Measurements from ENCODE around the gene POMGNT1.
A peak's percentile ranks its signal among the peaks of the same experiment; 100 is the strongest.

Gene POMGNT1

GRCh38 chr1:46181343-46182260 lies 16.6 kb downstream of the POMGNT1 start:
- DNase-seq = peak; percentile 33

DNA sequence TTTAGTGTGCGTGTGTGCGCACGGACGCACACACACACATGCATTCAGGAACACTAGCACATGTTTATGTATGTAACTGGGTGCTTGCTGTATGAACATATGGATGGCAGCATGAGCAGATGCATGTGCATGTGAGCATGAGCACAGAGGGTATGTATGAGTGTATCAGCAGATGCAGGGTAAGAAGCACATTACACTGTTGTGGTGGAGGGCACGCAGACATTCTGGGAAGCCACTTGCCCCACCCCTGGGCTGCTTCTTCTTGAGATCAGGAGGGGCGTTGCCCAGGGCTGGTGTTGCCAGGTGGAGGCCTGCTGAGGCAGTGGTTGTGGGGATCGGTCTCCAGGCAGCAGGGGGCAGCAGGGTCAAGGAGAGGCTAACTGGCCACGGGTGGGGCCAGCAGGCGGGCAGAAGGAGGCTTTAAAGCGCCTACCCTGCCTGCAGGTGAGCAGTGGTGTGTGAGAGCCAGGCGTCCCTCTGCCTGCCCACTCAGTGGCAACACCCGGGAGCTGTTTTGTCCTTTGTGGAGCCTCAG lies 18.1 kb downstream of the POMGNT1 start:
- DNase-seq = peak; percentile 74

GRCh38 chr1:46179138-46180081 lies 18.8 kb downstream of the POMGNT1 start:
- DNase-seq = peak; percentile 94

DNA sequence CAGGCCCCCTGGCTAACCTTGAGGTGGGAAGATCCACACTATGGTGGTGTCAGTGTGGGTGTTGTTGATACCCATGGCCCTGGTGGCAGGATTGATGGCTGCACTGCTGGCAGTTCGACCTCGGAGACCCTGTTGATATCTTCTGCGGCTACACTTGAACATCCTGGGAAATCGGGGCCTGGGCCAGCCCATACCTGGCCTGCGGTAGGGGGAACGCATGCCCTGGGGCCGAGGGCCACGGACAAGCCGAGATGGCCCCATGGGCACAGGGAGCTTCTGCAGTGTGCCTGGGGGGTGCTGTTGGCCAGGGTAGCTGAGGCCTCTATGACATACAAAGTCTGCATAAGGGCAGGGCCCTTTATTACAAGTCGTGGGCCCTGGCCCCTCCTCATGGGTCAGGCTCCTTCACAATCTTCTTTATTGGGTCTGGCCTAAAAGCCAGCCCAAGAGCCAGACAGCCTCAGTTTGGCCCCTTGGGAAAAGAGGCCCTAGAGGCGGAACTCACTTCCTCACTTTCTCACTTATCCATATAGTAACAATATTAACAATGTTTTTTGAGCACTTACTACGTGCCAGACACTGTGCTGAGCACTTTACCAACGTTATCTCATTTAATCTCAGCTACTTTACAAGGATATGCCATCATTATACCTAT lies 21.9 kb downstream of the POMGNT1 start, which contains the start of gene P3R3URF:
TSS of gene P3R3URF (minus strand) at position 278 of the 655 bp plus-strand sequence. CDS start at position 261, 17 bp downstream.
- DNase-seq = no peak

- no peak for DNase-seq
These were observed 23.0 kb downstream of the POMGNT1 start for GRCh38 chr1:46175243-46175642.

DNA sequence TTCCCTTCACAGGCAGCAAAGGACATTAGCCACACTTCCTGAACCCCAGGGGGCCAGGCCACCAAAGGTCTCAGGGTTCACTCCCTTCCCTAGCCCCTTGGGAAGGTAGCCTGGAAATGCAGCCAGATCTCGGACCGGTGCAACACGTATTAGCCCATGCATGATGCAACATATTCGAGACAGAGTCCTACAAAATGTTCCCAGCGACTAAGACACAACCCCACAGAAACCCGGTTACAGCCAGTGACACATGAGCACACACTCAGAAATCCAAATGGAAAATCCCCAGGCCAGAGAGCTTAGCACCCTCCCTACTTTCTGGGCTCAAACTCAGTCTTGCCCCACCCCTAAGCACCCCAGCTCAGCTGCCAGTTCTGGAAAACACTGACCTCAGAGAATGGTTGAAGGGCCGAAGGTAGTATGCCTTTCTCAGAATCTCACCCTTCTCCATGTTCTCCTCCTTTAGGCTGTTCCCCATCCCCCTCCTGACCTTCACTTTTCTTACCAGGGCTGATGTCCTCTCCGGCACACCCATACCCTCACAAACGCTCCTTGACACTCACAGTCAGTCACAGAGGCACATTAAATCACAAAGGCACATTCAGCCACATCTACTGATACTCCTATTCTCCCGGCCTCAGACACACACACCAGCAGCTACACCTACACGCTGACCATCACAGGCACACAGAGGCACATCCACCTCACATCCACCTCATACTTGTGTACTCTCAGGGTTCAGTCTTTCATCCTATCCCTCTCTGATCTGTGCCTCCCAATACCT lies 23.6 kb downstream of the POMGNT1 start, which contains the start of gene TSPAN1:
TSS of gene TSPAN1 (plus strand) at position 640 of the 784 bp plus-strand sequence. CDS start 6,021 bp downstream, outside the sequence.
- DNase-seq = no peak

DNA sequence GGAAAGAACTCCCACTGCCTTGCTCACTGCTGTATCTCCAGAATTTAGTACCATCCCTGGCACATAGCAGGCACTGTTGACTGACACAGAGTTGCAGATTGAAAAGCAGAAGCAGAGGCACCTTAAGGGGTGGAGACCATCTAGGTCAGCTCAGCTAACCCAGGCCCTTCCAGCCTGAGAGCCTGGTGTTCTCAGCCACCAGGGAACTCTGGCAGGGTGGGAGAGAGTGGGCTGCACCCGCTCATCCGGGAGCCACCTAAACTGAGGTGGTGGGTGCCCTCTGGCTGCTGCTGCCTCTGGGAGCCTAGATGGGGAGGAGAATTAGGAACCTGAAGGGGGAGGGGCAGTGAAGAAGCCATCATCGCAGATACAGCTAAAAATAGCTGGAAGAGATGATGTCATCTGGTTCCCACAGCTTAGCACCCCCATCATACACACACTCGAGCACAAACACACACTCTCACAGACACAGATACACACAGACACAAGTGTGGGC lies 24.8 kb downstream of the POMGNT1 start:
- peak; percentile 58 for DNase-seq

DNA sequence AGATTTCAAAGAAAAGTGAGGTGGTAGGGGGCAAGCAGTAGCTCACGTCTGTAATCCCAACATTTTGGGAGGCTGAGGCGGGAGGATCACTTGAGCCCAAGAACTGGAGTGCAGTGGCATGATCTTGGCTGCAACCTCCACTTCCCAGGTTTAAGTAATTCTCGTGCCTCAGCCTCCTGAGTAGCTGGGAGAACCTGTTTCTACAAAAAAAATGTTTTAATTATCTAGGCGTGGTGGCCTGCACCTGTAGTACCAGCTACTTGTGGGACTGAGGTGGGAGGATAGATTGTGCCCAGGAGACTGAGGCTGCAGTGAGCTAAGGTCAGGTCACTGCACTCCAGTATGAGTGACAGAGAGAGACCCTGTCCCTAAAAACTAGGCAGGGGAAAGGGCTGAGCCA lies 25.9 kb downstream of the POMGNT1 start:
- DNase-seq = no peak

GRCh38 chr1:46171871-46172270 lies 26.4 kb downstream of the POMGNT1 start:
- DNase-seq = peak; percentile 88

DNA sequence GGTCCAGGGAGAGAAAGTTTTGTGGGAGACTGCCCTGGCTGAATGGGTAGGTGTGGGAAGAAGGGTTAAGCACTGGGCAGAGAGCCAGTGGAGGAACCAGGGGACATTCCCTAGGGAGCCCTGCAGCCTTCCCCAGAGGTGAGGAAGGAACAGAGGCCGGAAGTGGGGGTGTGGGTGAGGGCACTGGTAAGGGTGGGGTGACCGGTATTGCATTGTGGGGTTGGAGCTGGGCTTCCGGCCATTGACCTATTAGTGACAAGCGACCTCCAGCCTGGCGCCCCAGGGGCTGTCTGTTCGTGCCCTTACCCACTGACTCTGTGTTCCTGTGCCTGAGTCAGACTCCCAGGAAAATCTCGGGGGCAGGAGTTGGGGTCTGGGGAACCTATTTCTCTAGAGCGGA lies 26.9 kb downstream of the POMGNT1 start:
- DNase-seq = no peak

DNA sequence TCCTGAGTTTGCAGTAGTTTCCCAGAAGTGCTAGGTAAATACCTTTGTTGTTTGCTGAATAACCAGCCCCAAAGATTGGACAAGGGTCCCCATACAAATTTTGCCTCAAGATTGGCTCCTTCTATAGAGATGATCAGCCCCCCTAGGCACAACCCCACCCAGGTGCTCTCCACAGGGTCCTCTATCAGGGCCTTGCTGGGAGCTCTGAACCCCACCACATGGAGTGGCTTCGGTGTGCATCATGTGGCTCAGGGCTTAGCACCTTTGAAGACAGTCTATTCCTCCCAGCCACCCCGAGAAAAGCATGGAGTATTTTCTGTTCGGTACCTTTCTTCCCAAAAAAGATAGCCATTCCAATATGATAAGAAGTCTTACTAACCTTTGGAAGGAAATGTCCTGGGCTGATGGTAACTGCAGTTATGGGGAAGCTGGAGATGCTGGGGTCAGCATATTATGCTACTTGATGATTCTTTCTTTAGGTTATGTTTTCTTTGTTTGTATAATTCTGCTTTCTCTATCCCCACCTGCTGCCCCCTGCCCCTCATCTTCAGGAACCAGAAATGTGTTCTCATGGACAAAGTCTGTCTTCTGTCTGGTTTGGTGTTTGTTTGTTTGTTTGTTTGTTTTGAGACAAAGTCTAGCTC lies 28.3 kb downstream of the POMGNT1 start:
- DNase-seq = no peak

- no peak for DNase-seq
These were observed 29.8 kb downstream of the POMGNT1 start for GRCh38 chr1:46168477-46168876.

DNA sequence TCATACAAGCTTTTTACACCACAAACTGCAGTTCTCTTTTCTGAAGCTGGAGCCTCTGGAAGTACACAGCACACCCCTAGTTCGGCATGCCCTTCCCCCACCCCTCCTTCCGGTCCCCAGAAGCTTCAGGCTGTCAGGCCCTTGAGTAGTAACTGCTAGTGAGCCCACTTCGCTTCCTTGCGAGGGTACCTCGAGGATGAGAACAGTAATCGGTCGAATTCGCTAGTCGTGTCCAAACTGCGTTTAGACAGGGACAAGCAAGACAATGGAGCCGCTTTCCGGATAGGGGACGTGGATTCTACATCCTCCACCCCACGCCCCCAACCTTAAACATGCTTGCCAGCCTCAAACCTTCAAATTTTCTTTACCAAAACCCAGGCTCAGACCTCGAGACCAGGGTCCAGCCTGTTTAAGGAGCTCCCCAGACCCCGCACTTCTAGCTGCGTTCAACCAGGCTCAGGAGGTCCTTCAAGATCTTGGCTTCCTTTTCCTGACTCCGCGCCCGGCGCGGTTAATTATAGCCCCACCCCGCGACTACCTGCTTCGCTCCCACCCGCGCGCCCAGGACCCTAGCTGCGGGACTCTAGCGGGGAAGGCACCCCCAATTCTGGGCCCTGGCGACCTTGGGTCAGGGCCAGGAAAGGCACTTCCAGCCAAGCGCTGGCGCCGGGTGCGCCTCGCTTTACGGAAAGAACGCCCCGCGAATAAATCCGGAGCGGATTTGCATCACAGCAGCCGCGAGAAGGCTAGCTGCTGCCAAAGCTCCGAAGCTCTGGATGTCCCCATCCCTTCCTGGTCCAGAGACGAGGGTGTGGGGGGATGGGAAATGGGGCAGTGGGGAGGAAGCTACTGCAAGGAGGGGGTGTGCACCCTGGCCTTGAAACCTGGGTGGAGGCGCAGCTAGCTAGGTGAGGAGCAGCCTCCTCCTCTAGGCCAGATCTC lies 31.4 kb downstream of the POMGNT1 start:
- DNase-seq = no peak

- DNase-seq = no peak
These were observed 38.0 kb downstream of the POMGNT1 start for GRCh38 chr1:46160212-46160611.

DNA sequence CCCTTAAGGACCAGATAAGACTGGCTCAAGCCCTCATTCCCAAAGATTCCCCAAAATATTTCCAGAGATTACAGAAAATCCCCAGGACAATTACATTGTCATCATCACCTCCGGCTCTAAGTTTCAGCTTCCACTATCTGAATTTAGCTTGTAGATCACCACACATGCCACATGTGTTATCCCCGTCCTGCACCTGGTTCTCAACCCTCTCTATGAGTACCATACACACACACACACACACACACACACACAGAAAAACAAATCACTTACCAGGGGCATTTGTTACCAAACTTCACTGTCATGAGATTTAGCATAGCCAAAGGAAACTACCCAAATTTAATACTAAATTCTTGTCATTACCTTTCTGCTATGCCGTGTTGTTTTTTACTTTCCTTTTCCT lies 38.7 kb downstream of the POMGNT1 start:
- DNase-seq = no peak

- no peak for DNase-seq
These were observed 39.6 kb downstream of the POMGNT1 start for GRCh38 chr1:46158312-46159281.

DNA sequence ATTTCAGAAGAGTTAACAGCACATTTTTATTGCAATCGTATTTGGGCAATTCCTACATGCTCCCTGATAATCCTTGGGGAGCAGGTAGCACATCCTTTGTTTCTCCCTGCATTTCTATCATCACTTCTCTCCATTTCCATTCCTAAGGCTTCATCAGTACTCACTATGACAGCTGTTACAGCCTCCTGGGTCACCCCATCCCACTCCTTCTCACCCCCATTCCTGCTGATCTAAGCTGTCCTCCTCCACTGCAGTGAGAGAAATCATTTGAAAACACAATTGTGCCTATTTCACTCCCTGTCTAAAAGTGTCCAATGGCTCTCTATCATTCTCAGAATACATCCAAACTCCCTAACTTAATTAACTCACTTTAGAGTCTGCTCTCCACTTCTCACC lies 40.3 kb downstream of the POMGNT1 start:
- no peak for DNase-seq

GRCh38 chr1:46153732-46154131 lies 44.5 kb downstream of the POMGNT1 start:
- no peak for DNase-seq

Measured in NCI-H510A treated with DMSO at 0.1 percent for 48 hours (cell line).